HFF-Myc (cell line): Measurements from ENCODE around the gene PRDM11.

Experiments used
- DNase-seq: peaks from one replicate; pipeline ENCODE4 v3.0.0-alpha.2; 2011; ENCODE audit warnings: low read depth; ENCODE audit errors: extremely low read depth
- H3K4me3 ChIP-seq: replicated peaks from 2 replicates; pipeline ENCODE4 v1.5.1; 2011; ENCODE audit warnings: low read depth, mild to moderate bottlenecking, control low read depth, low read length
- TF ChIP-seq, protein P1 (sequence below): IDR thresholded peaks from 2 replicates; pipeline ENCODE4 v1.5.1; 2012; ENCODE audit warnings: mild to moderate bottlenecking, low read depth, low read length, control low read depth; ENCODE audit errors: missing control alignments

PRDM11 gene

GRCh38 chr11:45224766-45225165, 78.3 kb downstream of the PRDM11 start:
- no peak for DNase-seq
- H3K4me3 ChIP-seq, result no peak overlapping the region
- TF ChIP-seq, protein P1, sequence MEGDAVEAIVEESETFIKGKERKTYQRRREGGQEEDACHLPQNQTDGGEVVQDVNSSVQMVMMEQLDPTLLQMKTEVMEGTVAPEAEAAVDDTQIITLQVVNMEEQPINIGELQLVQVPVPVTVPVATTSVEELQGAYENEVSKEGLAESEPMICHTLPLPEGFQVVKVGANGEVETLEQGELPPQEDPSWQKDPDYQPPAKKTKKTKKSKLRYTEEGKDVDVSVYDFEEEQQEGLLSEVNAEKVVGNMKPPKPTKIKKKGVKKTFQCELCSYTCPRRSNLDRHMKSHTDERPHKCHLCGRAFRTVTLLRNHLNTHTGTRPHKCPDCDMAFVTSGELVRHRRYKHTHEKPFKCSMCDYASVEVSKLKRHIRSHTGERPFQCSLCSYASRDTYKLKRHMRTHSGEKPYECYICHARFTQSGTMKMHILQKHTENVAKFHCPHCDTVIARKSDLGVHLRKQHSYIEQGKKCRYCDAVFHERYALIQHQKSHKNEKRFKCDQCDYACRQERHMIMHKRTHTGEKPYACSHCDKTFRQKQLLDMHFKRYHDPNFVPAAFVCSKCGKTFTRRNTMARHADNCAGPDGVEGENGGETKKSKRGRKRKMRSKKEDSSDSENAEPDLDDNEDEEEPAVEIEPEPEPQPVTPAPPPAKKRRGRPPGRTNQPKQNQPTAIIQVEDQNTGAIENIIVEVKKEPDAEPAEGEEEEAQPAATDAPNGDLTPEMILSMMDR, result no peak

- no peak overlapping the region for H3K4me3 ChIP-seq
- TF ChIP-seq, protein P1, result no peak
- no peak for DNase-seq
These were observed 78.8 kb downstream of the PRDM11 start for GRCh38 chr11:45225277-45225676.

- H3K4me3 ChIP-seq, result no peak overlapping the region
- DNase-seq, result no peak
These were observed 79.8 kb downstream of the PRDM11 start for GRCh38 chr11:45225961-45226871.

DNA sequence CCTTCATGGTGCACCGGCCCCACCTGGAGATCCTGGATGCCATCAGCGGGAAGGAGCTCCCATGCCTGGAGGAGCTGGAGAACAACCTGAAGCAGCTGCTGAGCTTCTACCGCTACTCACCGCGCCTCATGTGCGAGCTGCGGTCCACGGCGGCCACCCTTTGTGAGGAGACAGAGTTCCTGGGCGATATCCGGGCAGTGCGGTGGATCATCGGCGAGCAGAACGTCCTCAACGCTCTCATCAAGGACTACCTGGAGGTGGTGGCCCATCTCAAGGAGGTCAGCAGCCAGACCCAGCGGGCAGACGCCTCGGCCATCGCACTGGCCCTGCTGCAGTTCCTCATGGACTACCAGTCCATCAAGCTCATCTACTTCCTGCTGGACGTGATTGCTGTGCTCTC, 80.5 kb downstream of the PRDM11 start:
- TF ChIP-seq, protein P1, result no peak
- no peak overlapping the region for H3K4me3 ChIP-seq
- no peak for DNase-seq

More at GRCh38 chr11:45225961-45226871, 79.8 kb downstream of the PRDM11 start:
- TF ChIP-seq, protein P1, result no peak

DNA sequence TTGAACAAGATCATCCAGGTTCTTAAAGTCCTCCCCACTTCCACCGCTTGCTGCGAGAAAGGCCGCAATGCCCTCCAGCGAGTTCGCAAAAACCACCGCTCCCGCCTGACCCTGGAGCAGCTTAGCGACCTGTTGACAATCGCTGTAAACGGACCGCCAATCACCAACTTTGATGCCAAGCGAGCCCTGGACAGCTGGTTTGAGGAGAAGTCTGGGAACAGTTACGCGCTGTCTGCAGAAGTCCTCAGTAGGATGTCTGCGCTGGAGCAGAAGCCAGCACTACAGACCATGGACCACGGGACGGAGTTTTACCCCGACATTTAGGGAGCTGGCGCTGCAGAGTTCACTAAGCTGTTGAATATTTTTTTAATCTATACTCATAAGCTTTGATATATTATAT, 81.4 kb downstream of the PRDM11 start:
- TF ChIP-seq, protein P1, result no peak
- no peak for DNase-seq
- no peak overlapping the region for H3K4me3 ChIP-seq

- DNase-seq, result no peak
- TF ChIP-seq, protein P1, result no peak
- H3K4me3 ChIP-seq, result no peak overlapping the region
These were observed 83.1 kb downstream of the PRDM11 start for GRCh38 chr11:45229401-45230020.
